Activated B cell treated with CpG ODN at 0.5 μM for 24 hours (primary cell): Measurements from ENCODE around the gene MKNK1. TPM values are rescaled to one million over a fixed set of nuclear protein-coding genes. Genes with fewer than 3 reads are reported as not detected.
A peak's percentile ranks its signal among the peaks of the same experiment; 100 is the strongest.

Experiments
- ATAC-seq: fragments of 200-7000 bp; cut with Tn5 transposase; one replicate; pipeline ENCODE4 v1.10.0; 2021; ENCODE audit warnings: low read depth, mild to moderate bottlenecking, moderate library complexity
- CTCF ChIA-PET: fragments of 350-600 bp; sonication (Branson Sonifier 250); formaldehyde crosslinking; loops from one replicate; lab custom pipeline; 2021; ENCODE audit warnings: antibody characterized with exemption; lab: Charles Lee
- POLR2A ChIA-PET: fragments of 350-600 bp; sonication (Branson Sonifier 250); formaldehyde crosslinking; loops from one replicate; lab custom pipeline; 2021; ENCODE audit warnings: antibody characterized with exemption; lab: Charles Lee
- DNase-seq: peaks from one replicate; pipeline ENCODE4 v3.0.0; 2022
- H3K27ac Mint-ChIP-seq: one replicate; pipeline ENCODE4 v1.8.0; 2020; ENCODE audit warnings: mixed read lengths
- H3K27me3 Mint-ChIP-seq: one replicate; pipeline ENCODE4 v1.8.0; 2021; ENCODE audit warnings: mixed read lengths
- H3K36me3 Mint-ChIP-seq: one replicate; pipeline ENCODE4 v1.8.0; 2021; ENCODE audit warnings: low read depth, mixed read lengths
- H3K4me1 Mint-ChIP-seq: one replicate; pipeline ENCODE4 v1.8.0; 2021; ENCODE audit warnings: mixed read lengths
- H3K4me3 Mint-ChIP-seq: one replicate; pipeline ENCODE4 v1.8.0; 2020; ENCODE audit warnings: mild to moderate bottlenecking, mixed read lengths
- H3K9me3 Mint-ChIP-seq: one replicate; pipeline ENCODE4 v1.8.0; 2020; ENCODE audit warnings: mixed read lengths
- CTCF ChIP-seq: fragments of 200-600 bp; IDR thresholded peaks from one replicate; pipeline ENCODE4 v1.8.0; 2022; ENCODE audit warnings: antibody characterized with exemption, mild to moderate bottlenecking
- intact Hi-C: fragments of 100-400 bp; cut with micrococcal nuclease; formaldehyde crosslinking; loops from one replicate; pipeline ENCODE4 v1.15.1; 2024
- total RNA-seq: library from RNA; stranded (reverse); gene quantifications from 2 replicates; pipeline ENCODE4 v1.2.3, GENCODE V29; 2022

The MKNK1 gene
- total RNA-seq, 1 donor from 2014 or later: 45.0 TPM

- ChIA-PET POLR2A (no interaction called here), CTCF (no interaction called here)
- DNase-seq (no peak), ATAC-seq (no peak)
- no peaks in the 10 kb centered on the region for H3K36me3 Mint-ChIP-seq
- H3K4me3 Mint-ChIP-seq: no peak overlapping the region
- no peak overlapping the region for H3K27ac Mint-ChIP-seq
- H3K27me3 Mint-ChIP-seq: peaks cover 49% of the 10 kb centered on the region
- no peak for TF ChIP-seq CTCF
- intact Hi-C loops: no loop called here
- peaks cover 3% of the 10 kb centered on the region for H3K4me1 Mint-ChIP-seq
- H3K9me3 Mint-ChIP-seq: peaks cover 2% of the 10 kb centered on the region
Measured at GRCh38 chr1:46537651-46538050, 66.4 kb downstream of the MKNK1 start.

- TF ChIP-seq CTCF: no peak
- POLR2A ChIA-PET: no interaction called here
- H3K4me1 Mint-ChIP-seq: peaks cover 4% of the 10 kb centered on the region
- DNase-seq (no peak), ATAC-seq (no peak)
- peaks cover 47% of the 10 kb centered on the region for H3K27me3 Mint-ChIP-seq
- H3K9me3 Mint-ChIP-seq: peaks cover 2% of the 10 kb centered on the region
- H3K27ac Mint-ChIP-seq: no peak overlapping the region
- intact Hi-C loops: no loop called here
- no peaks in the 10 kb centered on the region for H3K36me3 Mint-ChIP-seq
- H3K4me3 Mint-ChIP-seq: no peak overlapping the region
- CTCF ChIA-PET: no interaction called here
Measured at GRCh38 chr1:46536527-46536926, 67.5 kb downstream of the MKNK1 start.

- Mint-ChIP-seq H3K27me3 (peaks cover 51% of the 10 kb centered on the region), H3K4me3 (no peak overlapping the region), H3K36me3 (no peaks in the 10 kb centered on the region), H3K4me1 (peaks cover 4% of the 10 kb centered on the region), H3K9me3 (peaks cover 2% of the 10 kb centered on the region), H3K27ac (no peak overlapping the region)
- no peak for TF ChIP-seq CTCF
- intact Hi-C loops: no loop called here
- POLR2A ChIA-PET: interaction anchor here (0.7 kb wide), 1 partner anchor 78 kb away, joined by 6 read pairs; no protein-coding TSS in a partner anchor
- ATAC-seq: no peak
- CTCF ChIA-PET: interaction anchor here (1.0 to 1.2 kb wide), 4 partner anchors 13 to 191 kb away, joined by 3 to 6 read pairs (median 4); no protein-coding TSS in a partner anchor
- no peak for DNase-seq
Measured at GRCh38 chr1:46535063-46535462, 69.0 kb downstream of the MKNK1 start.

GRCh38 chr1:46533179-46533864 lies 70.7 kb downstream of the MKNK1 start:
- H3K9me3 Mint-ChIP-seq: peaks cover 2% of the 10 kb centered on the region
- H3K36me3 Mint-ChIP-seq: no peaks in the 10 kb centered on the region
- POLR2A ChIA-PET: no interaction called here
- H3K4me1 Mint-ChIP-seq: peaks cover 4% of the 10 kb centered on the region
- peaks cover 55% of the 10 kb centered on the region for H3K27me3 Mint-ChIP-seq
- CTCF ChIA-PET: interaction anchor here (0.8 to 1.3 kb wide), 3 partner anchors 87 to 192 kb away, joined by 3 to 6 read pairs (median 3); no protein-coding TSS in a partner anchor
- ATAC-seq (peak; percentile 59), DNase-seq (peak; percentile 19)
- no peak for TF ChIP-seq CTCF
- no peak overlapping the region for H3K27ac Mint-ChIP-seq
- intact Hi-C loops: no loop called here
- H3K4me3 Mint-ChIP-seq: peak overlapping the region; percentile 70

- ATAC-seq (peak; percentile 79), DNase-seq (peak; percentile 46)
- ChIA-PET CTCF (interaction anchor here (0.8 to 1.3 kb wide), 3 partner anchors 86 to 192 kb away, joined by 3 to 6 read pairs (median 3); no protein-coding TSS in a partner anchor), POLR2A (no interaction called here)
- no peak overlapping the region for H3K4me3 Mint-ChIP-seq
- peaks cover 58% of the 10 kb centered on the region for H3K27me3 Mint-ChIP-seq
- H3K36me3 Mint-ChIP-seq: no peaks in the 10 kb centered on the region
- peaks cover 4% of the 10 kb centered on the region for H3K4me1 Mint-ChIP-seq
- H3K27ac Mint-ChIP-seq: no peak overlapping the region
- TF ChIP-seq CTCF: no peak
- peaks cover 2% of the 10 kb centered on the region for H3K9me3 Mint-ChIP-seq
- intact Hi-C loops: loop anchor here (1.0 kb wide), 1 partner anchor 193 kb away; no protein-coding TSS in a partner anchor
Measured at GRCh38 chr1:46532498-46533178, 71.4 kb downstream of the MKNK1 start.
